Measurements from ENCODE around the gene SIX5.

DNA sequence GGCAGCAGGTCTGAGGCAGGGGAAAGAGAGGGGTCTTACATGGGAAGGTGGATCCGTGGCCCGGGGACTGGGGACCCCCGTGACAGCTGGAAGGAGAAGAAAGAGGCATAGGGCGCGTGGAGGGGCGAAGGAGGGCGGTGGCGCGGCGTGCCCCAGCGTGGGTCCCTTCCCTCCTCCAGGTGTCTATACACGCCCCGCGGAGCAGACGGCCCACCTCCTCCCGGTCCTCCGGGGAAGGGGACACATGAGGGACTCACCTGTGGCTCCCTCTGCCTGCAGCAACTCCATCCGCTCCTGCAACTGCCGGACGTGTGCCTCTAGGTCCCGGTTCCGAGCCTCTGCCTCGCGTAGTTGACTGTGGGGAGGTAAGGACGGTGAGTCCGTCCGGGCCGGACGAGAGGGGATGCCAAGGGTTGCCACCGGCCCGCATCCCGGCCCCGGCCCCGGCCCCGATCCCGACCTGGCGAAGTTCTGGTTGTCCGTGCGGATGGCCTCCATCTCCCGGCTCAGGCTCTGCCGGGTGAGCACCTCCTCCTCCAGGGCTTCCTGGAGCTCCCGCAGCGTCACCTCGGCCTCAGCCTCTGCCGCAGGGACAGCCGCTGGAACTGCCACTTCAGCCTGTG is 2.4 kb upstream of the SIX5 start:
- no peak for TF ChIP-seq CTCF (IDR thresholded peaks at IDR 0.05; ENCODE audit: low read depth, low read length, poor library complexity, severe bottlenecking)
- TF ChIP-seq EZH2phosphoT487 (IDR thresholded peaks at IDR 0.05; ENCODE audit: borderline replicate concordance, low read length): no peak
